Keratinocyte (primary cell): ENCODE measurements around the gene PSMB5. TPM values are rescaled to one million over a fixed set of nuclear protein-coding genes. Genes with fewer than 3 reads are reported as not detected.
A peak's percentile ranks its signal among the peaks of the same experiment; 100 is the strongest.

ENCODE experiments used
- DNase-seq: peaks from one replicate; pipeline ENCODE4 v3.0.0-alpha.2; 2011; ENCODE audit warnings: low read depth, missing footprints, low spot score
- FAIRE-seq: peaks from 2 replicates; lab custom pipeline; 2011; peaks lifted over from hg19 to GRCh38; lab: Jason Lieb, UNC
- H2AFZ ChIP-seq: 2 replicates; pipeline ENCODE4 v1.6.0; 2012; ENCODE audit warnings: low read length, control low read depth, inconsistent platforms; ENCODE audit not compliant: control insufficient read depth
- H3K27ac ChIP-seq: 2 replicates; pipeline ENCODE4 v1.5.1; 2011; ENCODE audit warnings: low read length; ENCODE audit not compliant: control insufficient read depth, insufficient read depth
- H3K27me3 ChIP-seq: 3 replicates; pipeline ENCODE4 v1.6.0; 2011; ENCODE audit warnings: low read length; ENCODE audit not compliant: control insufficient read depth, insufficient read depth; ENCODE audit errors: extremely low read depth
- H3K36me3 ChIP-seq, 2 experiments: 2 replicates in 1 of 2; 3 replicates in 1 of 2; pipeline ENCODE4 v1.5.1; 2011; ENCODE audit warnings: low read length in 2 of 2, mild to moderate bottlenecking in 1 of 2; ENCODE audit not compliant: control insufficient read depth in 2 of 2, insufficient read depth in 2 of 2; ENCODE audit errors: extremely low read depth in 1 of 2
- H3K4me1 ChIP-seq: 3 replicates; pipeline ENCODE4 v1.5.1; 2011; ENCODE audit warnings: low read length; ENCODE audit not compliant: control insufficient read depth, insufficient read depth; ENCODE audit errors: extremely low read depth
- H3K4me2 ChIP-seq: 3 replicates; pipeline ENCODE4 v1.6.0; 2011; ENCODE audit warnings: low read depth, low read length; ENCODE audit not compliant: control insufficient read depth, insufficient read depth; ENCODE audit errors: extremely low read depth
- H3K4me3 ChIP-seq, 3 experiments: fragments of 200-600 bp in 1 of 3; sonication (generic) in 1 of 3; 2 replicates in 2 of 3; 3 replicates in 1 of 3; pipeline ENCODE4 v1.5.1; 2011 to 2016; ENCODE audit warnings: low read length in 3 of 3, mild to moderate bottlenecking in 3 of 3, control low read depth in 2 of 3, inconsistent platforms in 1 of 3, low read depth in 1 of 3, mixed read lengths in 1 of 3, mixed run types in 1 of 3, moderate library complexity in 1 of 3; ENCODE audit not compliant: control insufficient read depth in 2 of 3, insufficient read depth in 2 of 3; ENCODE audit errors: extremely low read depth in 1 of 3
- H3K79me2 ChIP-seq: 2 replicates; pipeline ENCODE4 v1.6.0; 2012; ENCODE audit warnings: low read length; ENCODE audit not compliant: control insufficient read depth, insufficient read depth
- H3K9ac ChIP-seq: 3 replicates; pipeline ENCODE4 v1.6.0; 2011; ENCODE audit warnings: low read length; ENCODE audit not compliant: control insufficient read depth, insufficient read depth; ENCODE audit errors: extremely low read depth
- H3K9me1 ChIP-seq: 3 replicates; pipeline ENCODE4 v1.6.0; 2011; ENCODE audit warnings: low read length; ENCODE audit not compliant: control insufficient read depth, insufficient read depth; ENCODE audit errors: extremely low read depth
- H3K9me3 ChIP-seq: 2 replicates; pipeline ENCODE4 v1.5.1; 2012; ENCODE audit warnings: low read depth, low read length; ENCODE audit not compliant: control insufficient read depth
- H4K20me1 ChIP-seq: 3 replicates; pipeline ENCODE4 v1.6.0; 2011; ENCODE audit warnings: low read length; ENCODE audit not compliant: control insufficient read depth, insufficient read depth; ENCODE audit errors: extremely low read depth
- CTCF ChIP-seq, 3 experiments: IDR thresholded peaks in 1 of 3; conservative IDR thresholded peaks in 1 of 3; optimal IDR thresholded peaks in 1 of 3; 2 replicates in 2 of 3; 3 replicates in 1 of 3; pipeline versions ENCODE3 to v1.5.1; 2011; ENCODE audit warnings: low read length in 3 of 3, mild to moderate bottlenecking in 3 of 3, moderate library complexity in 2 of 3, control low read depth in 1 of 3, inconsistent platforms in 1 of 3; ENCODE audit not compliant: insufficient read depth in 2 of 3; ENCODE audit errors: extremely low read depth in 1 of 3
- EZH2 ChIP-seq: IDR thresholded peaks from one replicate; pipeline ENCODE4 v1.6.1; 2012; ENCODE audit warnings: inconsistent platforms, mild to moderate bottlenecking, low read length, moderate library complexity
- dilution Hi-C: fragments of 300-500 bp; cut with MboI; formaldehyde crosslinking; loops from one replicate; pipeline ENCODE4 v1.7.0; 2020; ENCODE audit warnings: low sequenced_read_pairs; ENCODE audit not compliant: extremely low pct_ligation_motif_present
- polyA plus RNA-seq, 5 experiments: library from polyadenylated mRNA; depleted of rRNA in 3 of 5; stranded (reverse) in 3 of 5; stranded (forward) in 1 of 5; unstranded in 1 of 5; fragments of >200 nt; gene quantifications; 1 replicate in 1 of 5; 2 replicates in 3 of 5; 3 replicates in 1 of 5; pipeline versions ENCODE4 v1.2.1 to v1.2.3, GENCODE V29; 2011 to 2012; ENCODE audit warnings: missing spikeins in 2 of 5, low read depth in 1 of 5, low replicate concordance in 1 of 5

PSMB5 gene
- polyA plus RNA-seq, 1 donor (not counting 4 experiments of a cell fraction or from before 2014, with no cell fraction given) = 285 TPM

DNA sequence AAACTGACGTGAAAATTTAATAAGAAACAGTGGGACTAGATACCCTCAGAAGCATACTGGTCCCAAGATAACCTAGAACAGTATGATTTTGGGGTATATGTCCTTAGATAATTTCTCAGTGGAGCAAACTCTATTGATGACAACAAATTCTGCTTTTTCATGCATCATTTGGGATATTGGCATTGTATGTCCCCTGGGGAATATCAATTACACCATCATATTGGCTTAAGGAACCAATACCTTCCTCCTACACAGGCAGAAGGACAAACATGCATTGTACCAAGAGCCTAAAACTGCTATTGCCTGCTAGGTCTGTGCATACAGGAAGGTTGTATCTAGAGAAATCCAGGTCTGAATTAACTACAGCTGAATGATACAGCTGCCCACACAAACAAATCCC, 40.2 kb upstream of the PSMB5 start:
- DNase-seq (no peak), FAIRE-seq (no peak)
- Histone ChIP-seq H3K79me2 (peaks cover 20% of the 10 kb centered on the region), H2AFZ (no peak overlapping the region), H3K4me2 (no peak overlapping the region), H3K4me3 (no peak overlapping the region), H3K36me3 (peaks cover 16 to 48% of the 10 kb centered on the region in 2 experiments), H4K20me1 (no peaks in the 10 kb centered on the region), H3K27ac (no peak overlapping the region), H3K9me1 (no peaks in the 10 kb centered on the region), H3K9ac (no peak overlapping the region), H3K27me3 (no peaks in the 10 kb centered on the region), H3K4me1 (peaks cover 29% of the 10 kb centered on the region), H3K9me3 (no peaks in the 10 kb centered on the region)
- TF ChIP-seq CTCF (optimal IDR thresholded peaks at IDR 0.05 in 1 of 3, IDR thresholded peaks at IDR 0.05 in 1 of 3, conservative IDR thresholded peaks at IDR 0.05 in 1 of 3; ENCODE audit: extremely low read depth in 1 of 3, insufficient read depth in 2 of 3, low read length in 3 of 3) = no peak
- no peak for TF ChIP-seq EZH2
- dilution Hi-C loops = no loop called here

- Histone ChIP-seq H3K9me1 (no peaks in the 10 kb centered on the region), H3K27me3 (no peaks in the 10 kb centered on the region), H3K4me3 (peak overlapping the region in 1 of 3 experiments; percentile 83), H3K9me3 (no peaks in the 10 kb centered on the region), H3K4me1 (peaks cover 23% of the 10 kb centered on the region), H3K9ac (peak overlapping the region; percentile 92), H3K36me3 (peaks cover 31 to 50% of the 10 kb centered on the region in 2 experiments), H2AFZ (no peak overlapping the region), H3K27ac (peak overlapping the region; percentile 87), H4K20me1 (peaks cover 12% of the 10 kb centered on the region), H3K79me2 (peaks cover 41% of the 10 kb centered on the region), H3K4me2 (peak overlapping the region; percentile 93)
- dilution Hi-C loops = no loop called here
- no peak for DNase-seq
- TF ChIP-seq CTCF (optimal IDR thresholded peaks at IDR 0.05 in 1 of 3, IDR thresholded peaks at IDR 0.05 in 1 of 3, conservative IDR thresholded peaks at IDR 0.05 in 1 of 3; ENCODE audit: extremely low read depth in 1 of 3, insufficient read depth in 2 of 3, low read length in 3 of 3) (no peak), EZH2 (no peak)
- no peak for FAIRE-seq
These were observed 37.3 kb upstream of the PSMB5 start for GRCh38 chr14:23071921-23072539.
